ENCODE data around the gene PIP5K1B. TPM values are rescaled to one million over a fixed set of nuclear protein-coding genes. Genes with fewer than 3 reads are reported as not detected.

The PIP5K1B gene
- total RNA-seq, 6 donors from 2014 or later: 22.4 to 76.8 (median 47.2) TPM

DNA sequence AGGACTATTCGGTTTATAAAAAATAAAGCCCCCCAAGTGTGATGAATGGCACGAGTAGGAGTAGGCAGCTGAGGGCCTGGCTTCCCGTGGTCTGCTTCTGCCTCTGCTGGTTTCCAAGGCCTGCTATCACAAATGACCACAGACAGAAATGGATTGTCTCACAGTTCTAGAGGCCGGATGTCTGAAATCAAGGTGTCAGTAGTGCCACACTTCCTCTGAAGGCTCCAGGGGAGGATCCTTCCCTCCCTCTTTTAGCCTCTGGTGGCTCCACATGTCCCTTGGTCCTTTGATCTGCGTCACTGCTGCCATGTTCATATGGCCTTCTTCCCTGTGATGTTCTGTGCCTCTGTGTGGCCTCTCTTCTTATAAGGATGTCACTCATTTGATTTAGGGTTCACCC, 293.8 kb downstream of the PIP5K1B start:
- Histone ChIP-seq H3K36me3 (no peaks in the 10 kb centered on the region), H3K27me3 (no peaks in the 10 kb centered on the region), H3K9me3 (no peaks in the 10 kb centered on the region), H3K4me3 (no peak overlapping the region), H3K27ac (peak overlapping the region; percentile 8 to 70 (median 42)), H3K4me1 (peaks cover 0 to 16% (median 6%) of the 10 kb centered on the region in 4 donors)
- WGBS, 2 donors: 51 to 60% methylated on average over 5 of the region's 5 CpGs
- no peak for TF ChIP-seq POLR2AphosphoS5 (IDR thresholded peaks at IDR 0.05)
- TF ChIP-seq, protein P1, sequence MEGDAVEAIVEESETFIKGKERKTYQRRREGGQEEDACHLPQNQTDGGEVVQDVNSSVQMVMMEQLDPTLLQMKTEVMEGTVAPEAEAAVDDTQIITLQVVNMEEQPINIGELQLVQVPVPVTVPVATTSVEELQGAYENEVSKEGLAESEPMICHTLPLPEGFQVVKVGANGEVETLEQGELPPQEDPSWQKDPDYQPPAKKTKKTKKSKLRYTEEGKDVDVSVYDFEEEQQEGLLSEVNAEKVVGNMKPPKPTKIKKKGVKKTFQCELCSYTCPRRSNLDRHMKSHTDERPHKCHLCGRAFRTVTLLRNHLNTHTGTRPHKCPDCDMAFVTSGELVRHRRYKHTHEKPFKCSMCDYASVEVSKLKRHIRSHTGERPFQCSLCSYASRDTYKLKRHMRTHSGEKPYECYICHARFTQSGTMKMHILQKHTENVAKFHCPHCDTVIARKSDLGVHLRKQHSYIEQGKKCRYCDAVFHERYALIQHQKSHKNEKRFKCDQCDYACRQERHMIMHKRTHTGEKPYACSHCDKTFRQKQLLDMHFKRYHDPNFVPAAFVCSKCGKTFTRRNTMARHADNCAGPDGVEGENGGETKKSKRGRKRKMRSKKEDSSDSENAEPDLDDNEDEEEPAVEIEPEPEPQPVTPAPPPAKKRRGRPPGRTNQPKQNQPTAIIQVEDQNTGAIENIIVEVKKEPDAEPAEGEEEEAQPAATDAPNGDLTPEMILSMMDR (IDR thresholded peaks at IDR 0.05): no peak
- TF ChIP-seq POLR2A (IDR thresholded peaks at IDR 0.05): no peak
- TF ChIP-seq EP300 (IDR thresholded peaks at IDR 0.05): no peak
- ATAC-seq (ENCODE audit: low FRiP score in 2 of 2) (no peak), DNase-seq (no peak)

DNA sequence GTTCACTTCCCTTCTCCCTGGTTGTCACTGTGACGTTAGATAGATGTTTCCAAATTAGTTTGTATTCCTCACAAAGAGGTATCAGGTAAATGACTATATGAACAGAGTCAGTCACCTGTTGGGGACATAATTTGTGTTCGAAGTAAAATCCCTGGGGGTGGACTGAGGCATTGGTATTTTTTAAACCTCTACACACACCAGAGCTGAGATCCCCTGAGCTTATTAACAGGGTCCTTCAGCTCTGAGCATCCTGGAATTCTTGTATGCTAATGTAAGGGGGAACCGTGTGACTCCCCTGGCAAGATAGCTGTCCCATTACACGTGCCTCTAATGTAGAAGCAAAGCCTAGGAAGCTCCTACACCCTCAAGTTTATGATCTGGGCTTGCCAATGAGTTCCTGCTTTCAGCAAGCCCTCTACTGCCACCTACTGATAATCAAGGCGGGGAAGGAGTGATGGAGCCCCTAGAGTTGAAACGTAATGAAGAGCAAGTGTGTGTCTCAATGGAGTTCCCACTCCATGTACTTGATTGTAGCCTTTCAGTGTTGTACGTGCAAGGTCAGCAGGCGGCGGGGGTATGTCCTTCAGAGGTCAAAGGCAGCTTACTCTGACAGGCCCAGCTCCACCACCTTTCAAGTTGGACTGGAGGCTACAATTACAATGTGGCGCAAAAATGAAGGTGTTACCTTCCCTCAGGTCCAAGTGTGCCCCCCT, 294.5 kb downstream of the PIP5K1B start:
- ATAC-seq (ENCODE audit: low FRiP score in 2 of 2) (peak; percentile 78 to 90), DNase-seq (peak in 1 of 2 donors; percentile 56)
- H3K9me3 ChIP-seq: no peaks in the 10 kb centered on the region
- no peaks in the 10 kb centered on the region for H3K36me3 ChIP-seq
- peak overlapping the region; percentile 8 to 70 (median 42) for H3K27ac ChIP-seq
- TF ChIP-seq, protein P1 (IDR thresholded peaks at IDR 0.05): peak; percentile 59 to 76 (median 66)
- TF ChIP-seq POLR2A (IDR thresholded peaks at IDR 0.05): no peak
- H3K4me3 ChIP-seq: no peak overlapping the region
- no peaks in the 10 kb centered on the region for H3K27me3 ChIP-seq
- H3K4me1 ChIP-seq: peaks cover 0 to 16% (median 6%) of the 10 kb centered on the region in 4 donors
- 37 to 45% methylated on average over 10 of the region's 10 CpGs for WGBS, 2 donors

- DNase-seq (no peak), ATAC-seq (ENCODE audit: low FRiP score in 2 of 2) (no peak)
- WGBS, 2 donors: 70 to 80% methylated on average over 7 to 8 of the region's 8 CpGs
- TF ChIP-seq EP300 (IDR thresholded peaks at IDR 0.05) (no peak), POLR2A (IDR thresholded peaks at IDR 0.05) (no peak), POLR2AphosphoS5 (IDR thresholded peaks at IDR 0.05) (no peak)
- TF ChIP-seq, protein P1 (IDR thresholded peaks at IDR 0.05): no peak
- peaks cover 0 to 16% (median 6%) of the 10 kb centered on the region in 4 donors for H3K4me1 ChIP-seq
- no peaks in the 10 kb centered on the region for H3K9me3 ChIP-seq
- no peaks in the 10 kb centered on the region for H3K36me3 ChIP-seq
- H3K4me3 ChIP-seq: no peak overlapping the region
- no peaks in the 10 kb centered on the region for H3K27me3 ChIP-seq
- H3K27ac ChIP-seq: no peak overlapping the region
Observed at GRCh38 chr9:69001921-69002320, 296.9 kb downstream of the PIP5K1B start.

GRCh38 chr9:69003051-69003450, 298.0 kb downstream of the PIP5K1B start:
- peaks cover 0 to 15% (median 6%) of the 10 kb centered on the region in 4 donors for H3K4me1 ChIP-seq
- 75 to 81% methylated on average over 8 of the region's 8 CpGs for WGBS, 2 donors
- no peak overlapping the region for H3K27ac ChIP-seq
- no peak for TF ChIP-seq EP300 (IDR thresholded peaks at IDR 0.05)
- TF ChIP-seq, protein P1 (IDR thresholded peaks at IDR 0.05): no peak
- no peaks in the 10 kb centered on the region for H3K9me3 ChIP-seq
- no peaks in the 10 kb centered on the region for H3K36me3 ChIP-seq
- no peak overlapping the region for H3K4me3 ChIP-seq
- no peaks in the 10 kb centered on the region for H3K27me3 ChIP-seq
- no peak for ATAC-seq (ENCODE audit: low FRiP score in 2 of 2)
- DNase-seq: no peak

DNA sequence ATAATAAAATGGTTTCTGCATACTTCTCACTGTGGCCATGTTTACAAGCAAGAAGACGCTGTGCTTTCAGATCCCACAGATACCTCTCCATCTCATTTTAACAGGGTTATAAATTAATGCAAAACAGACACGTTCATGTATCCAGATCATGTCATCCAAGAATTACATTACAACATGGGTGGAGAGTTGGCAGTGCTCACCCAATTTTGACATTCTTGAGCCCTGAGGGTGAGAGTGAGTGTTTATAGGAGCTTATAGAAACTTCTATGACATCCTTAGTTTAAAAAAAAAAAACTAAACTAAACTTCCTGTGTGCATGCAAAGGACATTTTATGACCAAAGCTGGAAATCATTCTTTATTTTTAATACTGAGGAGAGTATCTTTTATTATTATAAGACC, 299.8 kb downstream of the PIP5K1B start:
- DNase-seq: no peak

More for the DNA sequence above, 299.8 kb downstream of the PIP5K1B start:
- Histone ChIP-seq H3K36me3 (peaks cover 0 to 4% (median 2%) of the 10 kb centered on the region in 4 donors), H3K9me3 (no peaks in the 10 kb centered on the region), H3K27me3 (no peaks in the 10 kb centered on the region), H3K4me1 (no peaks in the 10 kb centered on the region), H3K4me3 (no peak overlapping the region), H3K27ac (no peak overlapping the region)
- TF ChIP-seq POLR2AphosphoS5 (IDR thresholded peaks at IDR 0.05): no peak
- TF ChIP-seq, protein P1 (IDR thresholded peaks at IDR 0.05): no peak
- no peak for TF ChIP-seq EP300 (IDR thresholded peaks at IDR 0.05)
- no peak for TF ChIP-seq POLR2A (IDR thresholded peaks at IDR 0.05)
- ATAC-seq (ENCODE audit: low FRiP score in 2 of 2): no peak
- 49 to 66% methylated on average over 2 of the region's 2 CpGs for WGBS, 2 donors
